Stimulated activated CD8-positive, alpha-beta memory T cell treated with anti-CD3 and anti-CD28 coated beads, Interleukin-4, amount 100 ng/mL, for 1 hour (primary cell): ENCODE results near the gene EEPD1.
"Not testable (repeated sequence)": the region's sequence is repeated elsewhere in the genome, so short reads cannot be mapped to it uniquely, and the experiment has no call there.

Experiments used
- DNase-seq, 2 donors: peaks; one replicate each; pipeline ENCODE4 v3.0.0-alpha.2; 2020; ENCODE audit warnings: low read depth in 2 of 2, low spot score in 1 of 2

EEPD1 gene

GRCh38 chr7:36214608-36215456, 61.8 kb downstream of the EEPD1 start:
- DNase-seq = no peak

DNA sequence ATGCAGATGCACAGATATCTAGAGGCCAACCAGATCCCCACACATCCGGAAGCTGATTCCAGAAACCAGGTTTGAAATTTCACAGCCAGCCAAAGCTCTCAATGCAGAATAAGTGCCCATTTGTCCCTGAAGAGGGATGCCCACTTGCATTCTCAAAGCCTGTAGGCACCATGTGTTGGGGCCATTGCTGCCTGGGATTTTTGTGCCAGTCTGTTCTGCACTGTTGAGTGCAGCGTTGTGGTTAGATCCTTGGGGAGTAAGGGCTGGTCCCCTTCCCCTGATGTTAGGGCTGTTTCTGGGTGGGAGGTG, 62.4 kb downstream of the EEPD1 start:
- no peak for DNase-seq

GRCh38 chr7:36216063-36216684, 63.1 kb downstream of the EEPD1 start:
- no peak for DNase-seq

DNA sequence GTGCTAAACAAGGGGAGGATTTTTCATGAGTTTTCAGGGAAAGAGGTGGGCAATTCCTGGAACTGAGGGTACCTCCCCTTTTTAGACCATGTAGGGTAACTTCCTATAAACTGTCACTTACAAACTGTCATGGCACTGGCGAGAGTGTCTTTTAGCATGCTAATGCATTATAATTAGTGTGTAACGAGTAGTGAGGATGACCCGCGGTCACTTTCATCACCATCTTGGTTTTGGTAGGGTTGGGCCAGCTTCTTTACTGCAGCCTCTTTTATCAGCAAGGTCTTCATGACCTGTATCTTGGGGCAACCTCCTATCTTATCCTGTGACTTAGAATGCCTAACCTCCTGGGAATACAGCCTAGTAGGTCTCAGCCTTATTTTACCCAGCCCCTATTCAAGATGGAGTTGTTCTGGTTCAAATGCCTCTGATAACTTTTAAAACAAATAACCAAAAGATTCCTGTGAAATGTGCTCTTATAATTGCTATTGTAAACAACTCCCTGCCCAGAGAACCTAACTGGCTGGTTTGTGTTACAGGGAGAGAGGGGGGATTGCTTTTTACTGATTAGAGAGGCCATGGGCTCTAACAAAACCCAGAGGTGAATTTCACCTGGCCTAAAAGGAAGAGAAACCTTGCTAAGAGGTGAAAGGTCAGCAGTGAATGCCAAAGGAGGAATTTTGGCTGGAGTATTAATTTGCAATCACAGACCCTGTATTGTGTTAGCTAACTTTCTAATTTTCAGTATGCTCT, 64.3 kb downstream of the EEPD1 start:
- DNase-seq = no peak

- no peak for DNase-seq
Measured at GRCh38 chr7:36217961-36218284, 64.9 kb downstream of the EEPD1 start.

- no peak for DNase-seq
Measured at GRCh38 chr7:36219429-36219828, 66.4 kb downstream of the EEPD1 start.

GRCh38 chr7:36223851-36224250, 70.8 kb downstream of the EEPD1 start:
- DNase-seq = no peak

- no peak for DNase-seq
Measured at GRCh38 chr7:36224934-36225858, 72.1 kb downstream of the EEPD1 start.

- no peak for DNase-seq
Measured at GRCh38 chr7:36226151-36226550, 73.1 kb downstream of the EEPD1 start.

DNA sequence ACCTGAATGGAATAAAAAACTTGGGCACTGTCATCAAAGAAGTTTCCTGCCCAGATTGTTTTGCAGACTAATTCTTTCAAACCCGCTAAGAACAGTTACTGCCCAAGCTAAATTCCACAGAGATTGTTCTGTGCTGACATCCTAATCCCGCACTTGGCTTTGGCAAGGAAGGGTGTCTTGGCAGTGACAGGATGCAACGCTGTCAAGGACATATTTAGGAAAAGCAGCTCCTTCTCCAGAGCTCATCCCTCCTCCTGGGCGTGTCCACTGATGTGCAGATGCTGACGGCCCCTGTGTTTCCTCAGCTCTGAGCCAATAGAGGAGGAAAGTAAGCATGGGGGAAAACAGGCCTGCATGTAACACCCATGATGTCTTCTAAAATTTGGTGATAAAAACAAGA, 74.2 kb downstream of the EEPD1 start:
- no peak for DNase-seq

DNA sequence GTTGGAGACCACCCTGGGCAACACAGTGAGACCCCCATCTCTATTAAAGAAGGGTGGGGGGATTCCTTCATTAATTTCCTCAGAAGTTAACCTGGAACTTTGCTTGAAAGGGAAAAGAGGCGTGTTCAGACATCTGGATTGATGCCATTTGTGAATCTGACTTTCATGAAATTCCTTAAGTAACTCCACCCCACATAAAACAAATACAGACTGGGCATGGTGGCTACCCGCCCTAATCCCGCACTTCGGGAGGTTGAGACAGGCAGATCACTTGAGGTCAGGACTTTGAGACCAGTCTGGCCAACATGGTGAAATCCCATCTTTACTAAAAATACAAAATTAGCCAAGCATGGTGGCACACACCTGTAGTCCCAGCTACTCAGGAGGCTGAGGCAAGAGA, 75.0 kb downstream of the EEPD1 start:
- DNase-seq = no peak

- no peak for DNase-seq
Measured at GRCh38 chr7:36231406-36231805, 78.4 kb downstream of the EEPD1 start.

- no peak for DNase-seq
Measured at GRCh38 chr7:36232555-36232954, 79.5 kb downstream of the EEPD1 start.

DNA sequence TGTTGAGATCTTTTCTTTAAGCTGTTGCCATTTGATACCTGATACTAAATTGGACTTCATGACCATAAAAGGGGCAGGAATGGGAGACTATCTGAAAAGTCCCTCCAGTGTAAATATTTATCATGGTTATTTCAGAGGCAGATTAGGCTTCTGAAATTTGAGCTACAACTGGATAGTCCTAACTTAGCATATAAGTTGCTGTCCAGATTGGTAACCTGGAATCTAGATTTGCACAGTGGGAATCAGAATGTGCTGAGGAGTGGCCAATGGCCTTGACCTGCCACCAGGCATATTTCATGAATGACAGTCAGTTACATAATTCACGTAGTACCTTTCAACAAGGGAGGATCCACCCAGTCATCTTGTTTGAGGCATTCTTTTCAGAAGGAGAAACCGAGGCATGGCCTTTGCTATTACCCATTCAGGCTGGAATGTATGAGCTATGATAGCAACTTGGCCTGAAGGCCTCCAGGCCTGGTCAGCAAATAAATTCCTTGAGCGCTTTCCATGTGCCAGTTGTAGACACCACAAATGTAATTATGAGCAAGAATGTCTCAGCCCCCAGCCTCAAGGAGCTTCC, 80.0 kb downstream of the EEPD1 start:
- DNase-seq = no peak

GRCh38 chr7:36236073-36236472, 83.0 kb downstream of the EEPD1 start:
- DNase-seq = no peak

DNA sequence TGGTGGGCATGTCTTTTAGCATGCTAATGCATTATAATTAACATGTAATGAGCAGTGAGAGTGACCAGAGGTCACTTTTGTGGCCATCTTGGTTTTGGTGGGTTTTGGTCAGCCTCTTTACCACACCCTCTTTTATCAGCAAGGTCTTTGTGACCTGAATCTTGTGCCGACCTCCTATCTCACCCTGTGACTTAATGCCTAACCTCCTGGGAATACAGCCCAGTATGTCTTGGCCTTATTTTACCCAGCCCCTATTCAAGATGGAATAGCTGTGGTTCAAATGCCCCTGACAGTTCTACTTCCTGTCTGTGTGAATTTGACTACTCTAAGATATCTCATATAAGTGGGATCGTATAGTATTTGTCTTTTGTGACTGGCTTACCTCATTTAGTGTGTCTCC, 85.1 kb downstream of the EEPD1 start:
- no peak for DNase-seq

DNA sequence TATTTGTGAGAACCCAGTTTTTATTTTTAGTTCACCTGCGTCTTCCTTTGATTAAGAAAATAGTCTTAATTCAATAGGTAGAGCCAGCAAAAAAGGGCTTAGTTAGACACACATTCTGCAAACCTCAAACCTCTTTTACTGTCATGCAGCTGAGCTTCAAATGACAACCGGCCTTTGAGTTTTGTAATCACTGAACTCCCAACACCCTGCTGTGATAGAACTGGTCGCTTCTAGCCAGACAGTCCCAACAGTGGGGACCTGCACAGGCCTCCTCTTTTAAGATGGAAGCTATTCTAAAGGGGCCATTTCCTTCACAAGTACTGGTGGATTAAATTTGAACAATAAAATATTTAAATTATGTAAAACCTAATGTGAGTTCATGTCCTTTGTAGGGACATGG, 90.3 kb downstream of the EEPD1 start:
- not testable (repeated sequence) for DNase-seq

DNA sequence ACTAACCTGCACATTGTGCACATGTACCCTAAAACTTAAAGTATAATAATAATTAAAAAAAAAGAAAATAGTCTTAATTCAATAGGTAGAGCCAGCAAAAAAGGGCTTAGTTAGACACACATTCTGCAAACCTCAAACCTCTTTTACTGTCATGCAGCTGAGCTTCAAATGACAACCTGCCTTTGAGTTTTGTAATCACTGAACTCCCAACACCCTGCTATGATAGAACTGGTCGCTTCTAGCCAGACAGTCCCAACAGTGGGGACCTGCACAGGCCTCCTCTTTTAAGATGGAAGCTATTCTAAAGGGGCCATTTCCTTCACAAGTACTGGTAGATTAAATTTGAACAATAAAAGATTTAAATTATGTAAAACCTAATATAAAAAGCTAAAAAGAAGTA, 90.9 kb downstream of the EEPD1 start:
- not testable (repeated sequence) for DNase-seq

- DNase-seq = no peak
Measured at GRCh38 chr7:36244429-36244828, 91.4 kb downstream of the EEPD1 start.

- DNase-seq = no peak
Measured at GRCh38 chr7:36245684-36246299, 92.7 kb downstream of the EEPD1 start.

- DNase-seq = no peak
Measured at GRCh38 chr7:36249091-36249490, 96.0 kb downstream of the EEPD1 start.
